GM12878 (cell line): ENCODE results near the gene SS18.

Experiments
- EZH2 ChIP-seq: IDR thresholded peaks from 2 replicates; pipeline ENCODE4 v1.6.1; 2012; ENCODE audit warnings: low read depth, mild to moderate bottlenecking, control low read depth, inconsistent platforms, low read length, borderline replicate concordance; ENCODE audit not compliant: control insufficient read depth
- POLR2A ChIP-seq: IDR thresholded peaks from 2 replicates; pipeline ENCODE4 v1.6.1; 2011; ENCODE audit warnings: low read depth, mild to moderate bottlenecking, low read length
- TF ChIP-seq, protein P1 (sequence below): IDR thresholded peaks from 2 replicates; pipeline ENCODE4 v1.6.1; 2012; ENCODE audit warnings: low read depth, low read length, improper control_type of control experiment

DNA sequence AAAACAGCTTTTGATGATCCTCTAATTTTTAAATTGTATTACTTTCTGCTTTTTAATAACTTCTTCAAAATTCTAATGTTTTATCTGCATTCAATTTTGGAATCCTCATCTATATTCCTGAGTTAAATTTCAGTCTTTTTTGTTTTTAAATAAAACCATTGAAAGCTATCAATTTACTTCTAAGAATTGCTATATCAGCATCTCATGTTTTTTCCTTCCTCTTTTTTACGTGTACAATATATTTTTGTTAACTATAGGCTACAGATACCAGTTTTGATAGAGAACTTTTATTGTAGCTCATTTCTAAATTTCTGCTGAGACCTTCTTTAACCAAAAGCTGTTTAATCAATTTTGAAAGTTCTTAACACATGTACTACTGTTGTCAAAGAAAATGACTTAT is 84.5 kb downstream of the SS18 start:
- TF ChIP-seq, protein P1, sequence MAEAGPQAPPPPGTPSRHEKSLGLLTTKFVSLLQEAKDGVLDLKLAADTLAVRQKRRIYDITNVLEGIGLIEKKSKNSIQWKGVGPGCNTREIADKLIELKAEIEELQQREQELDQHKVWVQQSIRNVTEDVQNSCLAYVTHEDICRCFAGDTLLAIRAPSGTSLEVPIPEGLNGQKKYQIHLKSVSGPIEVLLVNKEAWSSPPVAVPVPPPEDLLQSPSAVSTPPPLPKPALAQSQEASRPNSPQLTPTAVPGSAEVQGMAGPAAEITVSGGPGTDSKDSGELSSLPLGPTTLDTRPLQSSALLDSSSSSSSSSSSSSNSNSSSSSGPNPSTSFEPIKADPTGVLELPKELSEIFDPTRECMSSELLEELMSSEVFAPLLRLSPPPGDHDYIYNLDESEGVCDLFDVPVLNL, result no peak
- TF ChIP-seq POLR2A, result no peak
- no peak for TF ChIP-seq EZH2
